Measurements from ENCODE around the gene CASTOR1. TPM values are rescaled to one million over a fixed set of nuclear protein-coding genes. Genes with fewer than 3 reads are reported as not detected.

Gene CASTOR1
- total and polyA plus RNA-seq, 2 donors (not counting 1 experiment from before 2014, with no cell fraction given), result 2.7 to 5.0 TPM

GRCh38 chr22:30243661-30244060 is 45.6 kb downstream of the CASTOR1 start:
- H3K4me3 ChIP-seq (replicated peaks in 1 of 4; ENCODE audit: control extremely low read depth in 1 of 4, insufficient read depth in 1 of 4, low read depth in 3 of 4, low read length in 4 of 4), result no peak overlapping the region
- H3K4me2 ChIP-seq (ENCODE audit: extremely low read depth, insufficient read depth, low read length), result no peak overlapping the region
- DNase-seq (ENCODE audit: low read depth in 2 of 2), result no peak

GRCh38 chr22:30241576-30242371 is 47.5 kb downstream of the CASTOR1 start:
- TF ChIP-seq EZH2 (IDR thresholded peaks at IDR 0.05; ENCODE audit: low read length, missing control alignments), result no peak
- TF ChIP-seq, protein P1, sequence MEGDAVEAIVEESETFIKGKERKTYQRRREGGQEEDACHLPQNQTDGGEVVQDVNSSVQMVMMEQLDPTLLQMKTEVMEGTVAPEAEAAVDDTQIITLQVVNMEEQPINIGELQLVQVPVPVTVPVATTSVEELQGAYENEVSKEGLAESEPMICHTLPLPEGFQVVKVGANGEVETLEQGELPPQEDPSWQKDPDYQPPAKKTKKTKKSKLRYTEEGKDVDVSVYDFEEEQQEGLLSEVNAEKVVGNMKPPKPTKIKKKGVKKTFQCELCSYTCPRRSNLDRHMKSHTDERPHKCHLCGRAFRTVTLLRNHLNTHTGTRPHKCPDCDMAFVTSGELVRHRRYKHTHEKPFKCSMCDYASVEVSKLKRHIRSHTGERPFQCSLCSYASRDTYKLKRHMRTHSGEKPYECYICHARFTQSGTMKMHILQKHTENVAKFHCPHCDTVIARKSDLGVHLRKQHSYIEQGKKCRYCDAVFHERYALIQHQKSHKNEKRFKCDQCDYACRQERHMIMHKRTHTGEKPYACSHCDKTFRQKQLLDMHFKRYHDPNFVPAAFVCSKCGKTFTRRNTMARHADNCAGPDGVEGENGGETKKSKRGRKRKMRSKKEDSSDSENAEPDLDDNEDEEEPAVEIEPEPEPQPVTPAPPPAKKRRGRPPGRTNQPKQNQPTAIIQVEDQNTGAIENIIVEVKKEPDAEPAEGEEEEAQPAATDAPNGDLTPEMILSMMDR (conservative IDR thresholded peaks at IDR 0.05 in 1 of 2, IDR thresholded peaks at IDR 0.05 in 1 of 2; ENCODE audit: low read depth in 1 of 2, low read length in 2 of 2), result no peak
- Histone ChIP-seq H3K9me3 (ENCODE audit: control insufficient read depth, insufficient read depth, low read depth, low read length) (no peaks in the 10 kb centered on the region), H3K4me3 (replicated peaks in 1 of 4; ENCODE audit: control extremely low read depth in 1 of 4, insufficient read depth in 1 of 4, low read depth in 3 of 4, low read length in 4 of 4) (peak overlapping the region in 1 of 4 experiments; percentile 4), H3K9ac (ENCODE audit: insufficient read depth, low read length) (no peak overlapping the region), H2AFZ (ENCODE audit: low read length) (no peak overlapping the region), H3K4me1 (ENCODE audit: control insufficient read depth, extremely low read depth, insufficient read depth, low read length) (peaks cover 37% of the 10 kb centered on the region), H3K4me2 (ENCODE audit: extremely low read depth, insufficient read depth, low read length) (peak overlapping the region; percentile 49), H3K27ac (ENCODE audit: insufficient read depth, low read length) (peak overlapping the region; percentile 48), H3K36me3 (ENCODE audit: control insufficient read depth, insufficient read depth, low read length) (peaks cover 22% of the 10 kb centered on the region), H3K79me2 (ENCODE audit: control insufficient read depth, insufficient read depth, low read length) (peaks cover 39% of the 10 kb centered on the region), H4K20me1 (ENCODE audit: control insufficient read depth, extremely low read depth, insufficient read depth, low read length) (no peaks in the 10 kb centered on the region), H3K27me3 (ENCODE audit: control insufficient read depth, insufficient read depth, low read length) (no peaks in the 10 kb centered on the region)
- DNase-seq (ENCODE audit: low read depth in 2 of 2), result peak; percentile 65 to 71

More at GRCh38 chr22:30243661-30244060, 45.6 kb downstream of the CASTOR1 start:
- H3K36me3 ChIP-seq (ENCODE audit: control insufficient read depth, insufficient read depth, low read length), result peaks cover 22% of the 10 kb centered on the region
- H3K79me2 ChIP-seq (ENCODE audit: control insufficient read depth, insufficient read depth, low read length), result peaks cover 49% of the 10 kb centered on the region
- no peaks in the 10 kb centered on the region for H3K9me3 ChIP-seq (ENCODE audit: control insufficient read depth, insufficient read depth, low read depth, low read length)
- peaks cover 43% of the 10 kb centered on the region for H3K4me1 ChIP-seq (ENCODE audit: control insufficient read depth, extremely low read depth, insufficient read depth, low read length)
- no peaks in the 10 kb centered on the region for H4K20me1 ChIP-seq (ENCODE audit: control insufficient read depth, extremely low read depth, insufficient read depth, low read length)
- no peak overlapping the region for H3K27ac ChIP-seq (ENCODE audit: insufficient read depth, low read length)
- TF ChIP-seq, protein P1 (conservative IDR thresholded peaks at IDR 0.05 in 1 of 2, IDR thresholded peaks at IDR 0.05 in 1 of 2; ENCODE audit: low read depth in 1 of 2, low read length in 2 of 2), result no peak
- TF ChIP-seq EZH2 (IDR thresholded peaks at IDR 0.05; ENCODE audit: low read length, missing control alignments), result no peak
- H3K9ac ChIP-seq (ENCODE audit: insufficient read depth, low read length), result no peak overlapping the region
- H3K27me3 ChIP-seq (ENCODE audit: control insufficient read depth, insufficient read depth, low read length), result no peaks in the 10 kb centered on the region
- H2AFZ ChIP-seq (ENCODE audit: low read length), result no peak overlapping the region

- H3K4me2 ChIP-seq (ENCODE audit: extremely low read depth, insufficient read depth, low read length), result no peak overlapping the region
- H3K9ac ChIP-seq (ENCODE audit: insufficient read depth, low read length), result no peak overlapping the region
- H3K9me3 ChIP-seq (ENCODE audit: control insufficient read depth, insufficient read depth, low read depth, low read length), result no peaks in the 10 kb centered on the region
- no peak for DNase-seq (ENCODE audit: low read depth in 2 of 2)
- H3K4me3 ChIP-seq (replicated peaks in 1 of 4; ENCODE audit: control extremely low read depth in 1 of 4, insufficient read depth in 1 of 4, low read depth in 3 of 4, low read length in 4 of 4), result peak overlapping the region in 1 of 4 experiments; percentile 4
- peak overlapping the region; percentile 48 for H3K27ac ChIP-seq (ENCODE audit: insufficient read depth, low read length)
- no peaks in the 10 kb centered on the region for H4K20me1 ChIP-seq (ENCODE audit: control insufficient read depth, extremely low read depth, insufficient read depth, low read length)
- no peak overlapping the region for H2AFZ ChIP-seq (ENCODE audit: low read length)
- no peaks in the 10 kb centered on the region for H3K27me3 ChIP-seq (ENCODE audit: control insufficient read depth, insufficient read depth, low read length)
- H3K4me1 ChIP-seq (ENCODE audit: control insufficient read depth, extremely low read depth, insufficient read depth, low read length), result peaks cover 43% of the 10 kb centered on the region
- H3K36me3 ChIP-seq (ENCODE audit: control insufficient read depth, insufficient read depth, low read length), result peaks cover 22% of the 10 kb centered on the region
- TF ChIP-seq, protein P1 (conservative IDR thresholded peaks at IDR 0.05 in 1 of 2, IDR thresholded peaks at IDR 0.05 in 1 of 2; ENCODE audit: low read depth in 1 of 2, low read length in 2 of 2), result no peak
- TF ChIP-seq EZH2 (IDR thresholded peaks at IDR 0.05; ENCODE audit: low read length, missing control alignments), result no peak
- H3K79me2 ChIP-seq (ENCODE audit: control insufficient read depth, insufficient read depth, low read length), result peaks cover 32% of the 10 kb centered on the region
Observed at GRCh38 chr22:30240541-30241417, 48.5 kb downstream of the CASTOR1 start.

Measured in fibroblast of lung (primary cell).